ENCODE data around the gene TAF1C. TPM values are rescaled to one million over a fixed set of nuclear protein-coding genes. Genes with fewer than 3 reads are reported as not detected.

TAF1C gene
- total RNA-seq, 1 donor, result 19.5 TPM

GRCh38 chr16:84178892-84179611 is 7.8 kb downstream of the TAF1C start:
- H3K4me1 ChIP-seq (ENCODE audit: insufficient read depth, low read length), result peaks cover 23% of the 10 kb centered on the region
- H3K27me3 ChIP-seq (ENCODE audit: insufficient read depth, low read length), result no peaks in the 10 kb centered on the region
- no peak overlapping the region for H2AFZ ChIP-seq (ENCODE audit: low read length)
- no peak overlapping the region for H3K27ac ChIP-seq (ENCODE audit: low read depth, low read length)
- H3K79me2 ChIP-seq (ENCODE audit: insufficient read depth, low read length), result peaks cover 11% of the 10 kb centered on the region
- peak; percentile 1 for TF ChIP-seq CTCF (IDR thresholded peaks at IDR 0.05; ENCODE audit: extremely low read depth, low read depth, low read length)
- no peak overlapping the region for H3K4me3 ChIP-seq (ENCODE audit: insufficient read depth, low read length)
- H3K4me2 ChIP-seq (ENCODE audit: insufficient read depth, low read length), result no peak overlapping the region
- peaks cover 19% of the 10 kb centered on the region for H4K20me1 ChIP-seq (ENCODE audit: insufficient read depth, low read length)
- H3K36me3 ChIP-seq (ENCODE audit: insufficient read depth, low read length), result peaks cover 30% of the 10 kb centered on the region
- no peaks in the 10 kb centered on the region for H3K9me3 ChIP-seq (ENCODE audit: low read depth, low read length)
- DNase-seq (ENCODE audit: insufficient read length, low spot score, missing footprints), result no peak

GRCh38 chr16:84178146-84178765 is 8.6 kb downstream of the TAF1C start:
- Histone ChIP-seq H3K4me1 (ENCODE audit: insufficient read depth, low read length) (peaks cover 23% of the 10 kb centered on the region), H3K79me2 (ENCODE audit: insufficient read depth, low read length) (peaks cover 5% of the 10 kb centered on the region), H3K4me2 (ENCODE audit: insufficient read depth, low read length) (peak overlapping the region; percentile 45), H3K27me3 (ENCODE audit: insufficient read depth, low read length) (no peaks in the 10 kb centered on the region), H2AFZ (ENCODE audit: low read length) (no peak overlapping the region), H3K4me3 (ENCODE audit: insufficient read depth, low read length) (no peak overlapping the region), H4K20me1 (ENCODE audit: insufficient read depth, low read length) (peaks cover 14% of the 10 kb centered on the region), H3K9me3 (ENCODE audit: low read depth, low read length) (no peaks in the 10 kb centered on the region), H3K36me3 (ENCODE audit: insufficient read depth, low read length) (peaks cover 28% of the 10 kb centered on the region), H3K27ac (ENCODE audit: low read depth, low read length) (peak overlapping the region; percentile 25)
- DNase-seq (ENCODE audit: insufficient read length, low spot score, missing footprints), result no peak
- no peak for TF ChIP-seq CTCF (IDR thresholded peaks at IDR 0.05; ENCODE audit: extremely low read depth, low read depth, low read length)

- Histone ChIP-seq H3K4me2 (ENCODE audit: insufficient read depth, low read length) (peak overlapping the region; percentile 45), H3K9me3 (ENCODE audit: low read depth, low read length) (no peaks in the 10 kb centered on the region), H3K4me1 (ENCODE audit: insufficient read depth, low read length) (peaks cover 23% of the 10 kb centered on the region), H3K4me3 (ENCODE audit: insufficient read depth, low read length) (no peak overlapping the region), H4K20me1 (ENCODE audit: insufficient read depth, low read length) (peaks cover 9% of the 10 kb centered on the region), H3K27ac (ENCODE audit: low read depth, low read length) (peak overlapping the region; percentile 25), H3K79me2 (ENCODE audit: insufficient read depth, low read length) (no peaks in the 10 kb centered on the region), H2AFZ (ENCODE audit: low read length) (no peak overlapping the region), H3K36me3 (ENCODE audit: insufficient read depth, low read length) (peaks cover 23% of the 10 kb centered on the region), H3K27me3 (ENCODE audit: insufficient read depth, low read length) (no peaks in the 10 kb centered on the region)
- DNase-seq (ENCODE audit: insufficient read length, low spot score, missing footprints), result peak; percentile 94
- no peak for TF ChIP-seq CTCF (IDR thresholded peaks at IDR 0.05; ENCODE audit: extremely low read depth, low read depth, low read length)
Observed at GRCh38 chr16:84177741-84178073, 9.2 kb downstream of the TAF1C start.

All from osteoblast (primary cell).